22Rv1 (cell line): ENCODE results near the gene ADCY2.

Experiments
- CTCF ChIP-seq: fragments of 450-650 bp; IDR thresholded peaks from 2 replicates; pipeline ENCODE4 v1.5.1; 2017; ENCODE audit warnings: mild to moderate bottlenecking
- ZFX ChIP-seq: fragments of 450-650 bp; IDR thresholded peaks from 2 replicates; pipeline ENCODE4 v1.6.1; 2017; ENCODE audit warnings: antibody characterized with exemption, borderline replicate concordance

GRCh38 chr5:7628248-7628647 lies 232.3 kb downstream of the ADCY2 start:
- TF ChIP-seq CTCF: no peak
- no peak for TF ChIP-seq ZFX
